ENCODE measurements around the gene ATP8B4. TPM values are rescaled to one million over a fixed set of nuclear protein-coding genes. Genes with fewer than 3 reads are reported as not detected.
A peak's percentile ranks its signal among the peaks of the same experiment; 100 is the strongest.

The ATP8B4 gene
- total and polyA plus RNA-seq, 2 of the 8 experiments (the other 6 are each of a cell fraction or from before 2014, with no cell fraction given): 0.17 to 0.24 TPM

GRCh38 chr15:50117431-50118027, 1.5 kb downstream of the ATP8B4 start:
- Histone ChIP-seq H3K36me3 (ENCODE audit: control insufficient read depth in 2 of 4, insufficient read depth in 4 of 4, low read length in 3 of 4) (no peaks in the 10 kb centered on the region), H4K91ac (replicated peaks; ENCODE audit: insufficient read length, low read length) (no peak overlapping the region), H4K8ac (ENCODE audit: extremely low read depth, insufficient read depth, low read length) (no peak overlapping the region), H3K27me3 (replicated peaks in 1 of 4; ENCODE audit: control insufficient read depth in 3 of 4, extremely low read depth in 1 of 4, insufficient read depth in 3 of 4, low read length in 3 of 4) (no peaks in the 10 kb centered on the region), H3K18ac (ENCODE audit: extremely low read depth, low read length) (no peak overlapping the region), H3K4ac (replicated peaks; ENCODE audit: insufficient read length, low read depth, low read length) (no peak overlapping the region), H2BK15ac (ENCODE audit: low read length) (no peak overlapping the region), H3K79me2 (ENCODE audit: control insufficient read depth in 1 of 2, insufficient read depth in 2 of 2, low read length in 2 of 2) (no peaks in the 10 kb centered on the region), H3K4me2 (ENCODE audit: insufficient read depth in 1 of 2, low read depth in 2 of 2, low read length in 2 of 2) (no peak overlapping the region), H4K5ac (ENCODE audit: insufficient read length, low read depth, low read length) (no peak overlapping the region), H3K9me3 (ENCODE audit: insufficient read depth in 2 of 2, low read depth in 1 of 2, low read length in 1 of 2) (no peaks in the 10 kb centered on the region; a peak in 1 of 4 replicates), H4K20me1 (replicated peaks in 1 of 2; ENCODE audit: control insufficient read depth in 1 of 2, insufficient read depth in 2 of 2, low read length in 2 of 2) (no peaks in the 10 kb centered on the region), H3K4me1 (replicated peaks in 1 of 4; ENCODE audit: control insufficient read depth in 3 of 4, insufficient read depth in 4 of 4, low read length in 3 of 4) (no peaks in the 10 kb centered on the region; a peak in 1 of 7 replicates), H3K27ac (ENCODE audit: low read depth, low read length) (no peak overlapping the region), H3K79me1 (ENCODE audit: low read depth, low read length) (no peaks in the 10 kb centered on the region), H3K14ac (ENCODE audit: insufficient read length) (no peak overlapping the region), H2AFZ (ENCODE audit: low read length) (no peak overlapping the region), H3K4me3 (ENCODE audit: extremely low read depth in 1 of 4, insufficient read depth in 2 of 4, low read depth in 3 of 4, low read length in 4 of 4) (no peak overlapping the region), H3K56ac (replicated peaks; ENCODE audit: insufficient read length, low read depth, low read length) (no peak overlapping the region), H2BK120ac (replicated peaks; ENCODE audit: low read depth, low read length) (no peak overlapping the region), H3K23ac (ENCODE audit: insufficient read length) (no peak overlapping the region), H2AK5ac (ENCODE audit: low read depth, low read length) (no peak overlapping the region), H2BK5ac (ENCODE audit: low read depth, low read length) (no peak overlapping the region), H2BK12ac (ENCODE audit: low read depth, low read length) (no peak overlapping the region), H2BK20ac (ENCODE audit: low read length) (no peak overlapping the region), H3K9ac (replicated peaks in 1 of 4; ENCODE audit: extremely low read depth in 1 of 4, low read depth in 3 of 4, low read length in 3 of 4) (no peak overlapping the region), H3K23me2 (ENCODE audit: low read depth, low read length) (no peaks in the 10 kb centered on the region)
- ChIA-PET POLR2A (ENCODE audit: partially characterized antibody) (no interaction called here), CTCF (ENCODE audit: partially characterized antibody) (interaction anchor here (0.7 to 2.2 kb wide), 9 partner anchors 11 to 1035 kb away, joined by 3 to 9 read pairs (median 3); no protein-coding TSS in a partner anchor)
- DNase-seq (ENCODE audit: low read depth in 1 of 2, low spot score in 2 of 2) (no peak), FAIRE-seq (no peak)
- TF ChIP-seq HDAC6 (IDR thresholded peaks at IDR 0.05; ENCODE audit: low read depth, low read length) (no peak), KDM5A (IDR thresholded peaks at IDR 0.05; ENCODE audit: low read length) (no peak), CEBPB (IDR thresholded peaks at IDR 0.05; ENCODE audit: low read depth, low read length) (no peak), CBX8 (IDR thresholded peaks at IDR 0.05; ENCODE audit: borderline replicate concordance, low read depth, low read length) (no peak), POLR2AphosphoS5 (IDR thresholded peaks at IDR 0.05; ENCODE audit: low read depth, low read length) (no peak), HDAC2 (IDR thresholded peaks at IDR 0.05; ENCODE audit: borderline replicate concordance in 1 of 2, low read depth in 2 of 2, low read length in 2 of 2) (no peak), JUND (IDR thresholded peaks at IDR 0.05; ENCODE audit: low read length) (no peak), KDM1A (IDR thresholded peaks at IDR 0.05; ENCODE audit: borderline replicate concordance, low read length) (0 out of 2 replicates have a peak, but pooled peaks have one; percentile 12)
